HUES48 (cell line): ENCODE data around the gene MEOX1.
A peak's percentile ranks its signal among the peaks of the same experiment; 100 is the strongest.

Experiments used
- H3K27ac ChIP-seq: one replicate; pipeline ENCODE4 v1.7.0; 2013; ENCODE audit warnings: low read depth, low read length, inconsistent platforms
- H3K27me3 ChIP-seq: 2 replicates; pipeline ENCODE4 v1.6.1; 2013; ENCODE audit warnings: mild to moderate bottlenecking, low read length; ENCODE audit not compliant: control insufficient read depth, insufficient read depth
- H3K36me3 ChIP-seq: 2 replicates; pipeline ENCODE4 v1.6.1; 2013; ENCODE audit warnings: low read length; ENCODE audit not compliant: control insufficient read depth, insufficient read depth
- H3K4me1 ChIP-seq: 2 replicates; pipeline ENCODE4 v1.6.1; 2013; ENCODE audit warnings: mild to moderate bottlenecking, low read length; ENCODE audit not compliant: control insufficient read depth, insufficient read depth
- H3K4me3 ChIP-seq: 2 replicates; pipeline ENCODE4 v1.5.1; 2013; ENCODE audit warnings: mild to moderate bottlenecking, low read depth, low read length
- H3K9ac ChIP-seq: 2 replicates; pipeline ENCODE4 v1.6.1; 2013; ENCODE audit warnings: mild to moderate bottlenecking, low read depth, low read length, moderate library complexity
- H3K9me3 ChIP-seq: 2 replicates; pipeline ENCODE4 v1.6.1; 2013; ENCODE audit warnings: low read length; ENCODE audit not compliant: control insufficient read depth, insufficient read depth

The MEOX1 gene

GRCh38 chr17:43679911-43680310 lies 18.2 kb upstream of the MEOX1 start:
- Histone ChIP-seq H3K9ac (no peak overlapping the region), H3K27me3 (no peaks in the 10 kb centered on the region), H3K4me1 (peaks cover 28% of the 10 kb centered on the region), H3K9me3 (no peaks in the 10 kb centered on the region), H3K27ac (no peak overlapping the region), H3K4me3 (no peak overlapping the region), H3K36me3 (no peaks in the 10 kb centered on the region)

GRCh38 chr17:43679401-43679800 lies 17.7 kb upstream of the MEOX1 start:
- Histone ChIP-seq H3K9ac (no peak overlapping the region), H3K27me3 (no peaks in the 10 kb centered on the region), H3K36me3 (no peaks in the 10 kb centered on the region), H3K27ac (no peak overlapping the region), H3K4me1 (peaks cover 28% of the 10 kb centered on the region), H3K9me3 (no peaks in the 10 kb centered on the region), H3K4me3 (no peak overlapping the region)

GRCh38 chr17:43676471-43676870 lies 14.7 kb upstream of the MEOX1 start:
- Histone ChIP-seq H3K36me3 (no peaks in the 10 kb centered on the region), H3K9me3 (no peaks in the 10 kb centered on the region), H3K9ac (no peak overlapping the region), H3K4me1 (peaks cover 28% of the 10 kb centered on the region), H3K4me3 (no peak overlapping the region), H3K27ac (no peak overlapping the region), H3K27me3 (no peaks in the 10 kb centered on the region)

- H3K36me3 ChIP-seq = no peaks in the 10 kb centered on the region
- no peaks in the 10 kb centered on the region for H3K27me3 ChIP-seq
- no peak overlapping the region for H3K27ac ChIP-seq
- peaks cover 33% of the 10 kb centered on the region for H3K4me1 ChIP-seq
- no peak overlapping the region for H3K4me3 ChIP-seq
- H3K9ac ChIP-seq = no peak overlapping the region
- no peaks in the 10 kb centered on the region for H3K9me3 ChIP-seq
Observed at GRCh38 chr17:43674394-43674793, 12.7 kb upstream of the MEOX1 start.

GRCh38 chr17:43673516-43674323 lies 12.0 kb upstream of the MEOX1 start:
- Histone ChIP-seq H3K27ac (no peak overlapping the region), H3K4me1 (peaks cover 29% of the 10 kb centered on the region), H3K9me3 (no peaks in the 10 kb centered on the region), H3K27me3 (no peaks in the 10 kb centered on the region), H3K9ac (no peak overlapping the region), H3K4me3 (no peak overlapping the region), H3K36me3 (no peaks in the 10 kb centered on the region)

- Histone ChIP-seq H3K27me3 (no peaks in the 10 kb centered on the region), H3K9ac (no peak overlapping the region), H3K9me3 (no peaks in the 10 kb centered on the region), H3K4me1 (peaks cover 14% of the 10 kb centered on the region), H3K27ac (no peak overlapping the region), H3K36me3 (no peaks in the 10 kb centered on the region), H3K4me3 (no peak overlapping the region)
Observed at GRCh38 chr17:43671755-43672519, 10.2 kb upstream of the MEOX1 start.

GRCh38 chr17:43671031-43671692 lies 9.4 kb upstream of the MEOX1 start:
- H3K27me3 ChIP-seq = no peaks in the 10 kb centered on the region
- H3K4me3 ChIP-seq = no peak overlapping the region
- no peak overlapping the region for H3K27ac ChIP-seq
- no peaks in the 10 kb centered on the region for H3K36me3 ChIP-seq
- H3K9ac ChIP-seq = no peak overlapping the region
- H3K4me1 ChIP-seq = peaks cover 10% of the 10 kb centered on the region
- no peaks in the 10 kb centered on the region for H3K9me3 ChIP-seq

- no peak overlapping the region for H3K4me3 ChIP-seq
- H3K36me3 ChIP-seq = no peaks in the 10 kb centered on the region
- no peaks in the 10 kb centered on the region for H3K27me3 ChIP-seq
- H3K9ac ChIP-seq = no peak overlapping the region
- H3K9me3 ChIP-seq = no peaks in the 10 kb centered on the region
- no peak overlapping the region for H3K27ac ChIP-seq
- peaks cover 10% of the 10 kb centered on the region for H3K4me1 ChIP-seq
Observed at GRCh38 chr17:43670645-43671030, 8.9 kb upstream of the MEOX1 start.

GRCh38 chr17:43669971-43670644 lies 8.4 kb upstream of the MEOX1 start:
- Histone ChIP-seq H3K4me1 (peaks cover 10% of the 10 kb centered on the region), H3K36me3 (no peaks in the 10 kb centered on the region), H3K9me3 (no peaks in the 10 kb centered on the region), H3K27ac (peak overlapping the region; percentile 42), H3K4me3 (no peak overlapping the region), H3K9ac (no peak overlapping the region; the same call in 1 of the 2 replicates), H3K27me3 (no peaks in the 10 kb centered on the region)

- Histone ChIP-seq H3K27ac (no peak overlapping the region), H3K4me1 (peaks cover 10% of the 10 kb centered on the region), H3K9ac (no peak overlapping the region), H3K9me3 (no peaks in the 10 kb centered on the region), H3K27me3 (no peaks in the 10 kb centered on the region), H3K36me3 (no peaks in the 10 kb centered on the region), H3K4me3 (no peak overlapping the region)
Observed at GRCh38 chr17:43667947-43668348, 6.2 kb upstream of the MEOX1 start.
